ENCODE data around the gene CIRBP.
"Not testable (repeated sequence)": the region's sequence is repeated elsewhere in the genome, so short reads cannot be mapped to it uniquely, and the experiment has no call there.

The CIRBP gene

DNA sequence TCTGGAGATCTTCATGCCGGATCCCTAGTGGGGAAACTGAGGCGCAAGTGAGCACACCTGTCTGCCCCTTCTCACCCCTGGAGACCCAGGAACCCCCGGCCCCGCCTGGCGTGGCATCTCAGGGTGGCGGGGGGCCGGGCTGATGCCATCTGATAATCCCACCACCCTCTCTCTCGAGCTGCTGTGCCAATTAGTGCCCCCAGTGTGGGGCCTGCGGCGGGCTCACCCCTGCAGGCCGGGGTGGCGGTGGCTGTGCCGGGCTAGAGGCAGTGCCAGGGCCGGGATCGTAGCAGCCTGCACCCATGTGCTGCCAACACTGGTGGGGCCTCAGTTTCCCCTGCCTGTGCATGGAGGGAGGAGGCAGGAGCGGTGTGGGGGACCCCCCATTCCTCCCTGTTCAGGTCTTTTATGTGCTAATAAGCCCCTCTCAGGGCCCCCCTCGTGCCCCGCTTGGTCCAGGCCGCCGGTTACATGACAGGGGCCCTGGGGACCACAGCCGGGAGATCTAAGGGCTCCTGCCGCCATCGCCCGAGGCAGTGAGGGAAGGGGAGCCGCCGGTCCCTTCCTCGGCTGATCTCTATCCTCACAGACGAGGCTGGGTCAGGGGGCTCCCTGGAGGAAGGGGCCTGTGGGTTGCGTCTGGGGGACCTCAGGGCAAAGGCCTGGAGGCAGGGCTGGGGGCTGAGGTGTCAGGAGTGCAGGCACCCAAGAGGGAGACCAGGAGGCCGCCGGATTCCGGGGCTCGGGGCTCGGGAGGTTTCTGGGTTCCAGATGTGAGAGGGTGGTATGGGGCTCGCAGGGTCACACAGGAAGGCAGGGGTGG lies 24.9 kb downstream of the CIRBP start:
- no peak for DNase-seq

DNA sequence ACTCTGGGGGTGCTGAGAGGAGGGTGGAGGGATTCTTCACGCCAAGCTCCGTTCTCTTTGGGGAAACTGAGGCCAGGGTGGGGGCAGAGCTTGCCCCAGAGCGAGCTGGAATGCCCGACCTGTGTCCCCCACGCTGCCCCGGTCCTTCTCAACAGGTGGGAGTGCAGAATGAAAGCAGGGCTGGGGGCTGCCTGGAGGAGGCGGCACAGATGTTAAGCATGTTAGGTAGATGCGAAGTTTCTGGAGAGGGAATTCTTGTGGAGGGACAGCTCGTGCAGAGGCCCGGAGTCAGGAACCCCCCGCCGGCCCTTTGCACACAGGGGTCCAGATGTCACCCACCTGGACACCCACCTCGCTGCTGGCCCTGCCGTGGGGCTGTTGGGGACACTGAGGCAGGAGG lies 25.6 kb downstream of the CIRBP start:
- DNase-seq: no peak

DNA sequence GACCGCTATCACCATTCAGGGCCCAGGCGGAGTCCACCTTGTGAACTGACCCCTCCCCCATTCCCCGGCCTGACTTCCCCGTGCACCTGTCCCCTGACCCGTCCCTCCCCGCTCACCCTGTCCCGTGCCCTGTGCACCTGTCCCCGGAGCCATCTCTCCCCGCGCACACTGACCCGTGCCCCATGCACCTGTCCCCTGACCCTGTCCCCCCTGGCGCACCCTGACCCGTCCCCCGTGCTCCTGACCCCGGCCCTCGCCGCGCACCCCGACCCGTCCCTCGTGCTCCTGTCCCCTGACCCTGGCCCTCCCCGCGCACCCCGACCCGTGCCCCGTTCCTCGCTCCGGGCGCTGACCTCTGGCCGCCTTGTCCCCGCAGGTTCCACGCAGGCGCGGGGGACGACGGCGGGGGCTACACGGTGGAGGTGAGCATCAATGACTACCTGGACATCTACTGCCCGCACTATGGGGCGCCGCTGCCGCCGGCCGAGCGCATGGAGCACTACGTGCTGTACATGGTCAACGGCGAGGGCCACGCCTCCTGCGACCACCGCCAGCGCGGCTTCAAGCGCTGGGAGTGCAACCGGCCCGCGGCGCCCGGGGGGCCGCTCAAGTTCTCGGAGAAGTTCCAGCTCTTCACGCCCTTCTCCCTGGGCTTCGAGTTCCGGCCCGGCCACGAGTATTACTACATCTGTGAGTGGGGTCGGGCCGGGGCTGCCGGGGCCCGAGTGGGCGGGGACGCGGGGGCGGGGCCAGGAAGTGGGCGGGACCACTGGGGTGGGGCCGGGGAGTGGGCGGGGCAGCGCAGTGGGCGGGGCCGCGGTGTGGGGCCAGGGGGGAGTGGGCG lies 26.3 kb downstream of the CIRBP start:
- DNase-seq: no peak

DNA sequence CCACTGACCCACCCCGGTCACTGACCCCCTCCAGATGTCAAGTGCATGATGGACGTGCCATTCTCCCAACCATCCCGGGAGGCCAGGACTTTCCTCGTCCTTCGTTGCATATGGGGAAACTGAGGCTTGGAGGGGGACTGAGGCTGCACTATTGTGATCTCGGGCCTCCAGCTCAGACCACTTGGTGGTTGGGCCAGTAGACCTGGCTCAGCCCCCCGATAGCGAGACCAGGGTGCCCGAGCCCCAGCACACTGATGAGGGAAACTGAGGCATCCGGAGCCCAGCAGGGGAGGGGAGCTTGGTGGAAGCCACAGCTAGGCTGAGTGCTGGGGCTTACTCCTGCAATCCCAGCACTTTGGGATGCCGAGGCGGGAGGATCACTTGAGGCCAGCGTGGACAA lies 26.9 kb downstream of the CIRBP start:
- DNase-seq: no peak

DNA sequence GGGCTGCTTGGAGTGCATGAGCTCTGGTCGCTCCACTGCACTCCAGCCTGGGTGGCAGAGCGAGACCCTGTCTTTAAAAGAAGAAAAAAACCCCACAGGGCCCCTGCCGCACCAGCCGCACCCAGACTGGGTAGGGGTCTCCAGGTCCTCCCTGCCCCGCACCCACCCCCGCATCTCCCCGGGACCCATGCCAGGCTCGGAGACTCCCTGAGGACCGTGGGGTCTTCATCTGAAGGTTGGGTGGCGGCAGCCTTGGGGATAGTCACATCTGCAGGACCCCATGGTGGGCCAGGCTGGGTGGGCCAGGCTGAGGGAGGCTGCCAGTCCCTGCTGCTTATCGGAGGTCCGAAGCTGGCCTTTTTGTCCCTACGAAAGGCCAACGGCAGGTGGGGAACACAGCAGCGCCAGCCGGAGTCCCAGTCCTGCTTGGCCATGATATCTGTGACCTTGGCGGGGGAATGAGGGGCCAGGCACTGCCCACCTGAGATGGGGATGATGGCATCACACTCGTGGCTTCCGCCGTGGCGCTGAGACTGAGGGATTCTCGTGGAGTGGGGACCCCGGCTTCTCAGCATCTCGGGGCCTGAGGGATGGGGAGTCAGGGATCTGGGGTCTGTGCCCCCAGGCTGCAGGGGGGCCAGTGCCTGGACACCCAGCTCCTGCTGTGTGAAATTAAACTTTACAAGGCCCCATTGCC lies 27.6 kb downstream of the CIRBP start:
- no peak for DNase-seq

DNA sequence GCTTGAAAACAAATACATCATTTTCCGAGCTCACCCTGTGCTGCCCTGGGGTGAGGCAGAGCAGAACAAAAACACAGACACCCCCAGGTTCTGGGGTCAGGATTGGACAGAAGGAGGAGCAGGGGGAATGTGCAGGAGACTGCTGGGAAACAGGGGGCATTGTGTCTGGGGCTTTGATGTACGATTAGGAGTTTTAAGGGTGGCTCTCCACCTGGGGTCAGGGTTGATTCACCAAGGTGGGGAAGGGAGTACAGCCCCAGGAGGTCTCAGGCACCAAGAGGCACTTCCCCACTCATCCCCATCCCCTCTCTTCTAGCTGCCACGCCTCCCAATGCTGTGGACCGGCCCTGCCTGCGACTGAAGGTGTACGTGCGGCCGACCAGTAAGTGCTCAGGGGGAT lies 29.1 kb downstream of the CIRBP start:
- DNase-seq: no peak

DNA sequence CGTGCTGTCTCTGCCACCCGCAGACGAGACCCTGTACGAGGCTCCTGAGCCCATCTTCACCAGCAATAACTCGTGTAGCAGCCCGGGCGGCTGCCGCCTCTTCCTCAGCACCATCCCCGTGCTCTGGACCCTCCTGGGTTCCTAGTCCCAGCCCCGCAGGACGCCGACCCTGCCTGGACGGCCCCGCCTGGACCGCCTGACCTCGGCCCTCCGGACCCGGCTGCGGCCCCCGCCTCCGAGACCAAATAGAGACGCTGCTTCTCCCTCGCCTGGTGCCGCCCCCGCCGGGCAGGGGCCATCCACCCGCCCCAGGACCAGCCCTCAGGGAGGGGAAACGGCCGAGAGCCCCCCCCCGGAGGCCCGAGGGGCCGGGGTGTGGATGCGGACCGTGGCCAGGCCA lies 30.7 kb downstream of the CIRBP start:
- DNase-seq: no peak

DNA sequence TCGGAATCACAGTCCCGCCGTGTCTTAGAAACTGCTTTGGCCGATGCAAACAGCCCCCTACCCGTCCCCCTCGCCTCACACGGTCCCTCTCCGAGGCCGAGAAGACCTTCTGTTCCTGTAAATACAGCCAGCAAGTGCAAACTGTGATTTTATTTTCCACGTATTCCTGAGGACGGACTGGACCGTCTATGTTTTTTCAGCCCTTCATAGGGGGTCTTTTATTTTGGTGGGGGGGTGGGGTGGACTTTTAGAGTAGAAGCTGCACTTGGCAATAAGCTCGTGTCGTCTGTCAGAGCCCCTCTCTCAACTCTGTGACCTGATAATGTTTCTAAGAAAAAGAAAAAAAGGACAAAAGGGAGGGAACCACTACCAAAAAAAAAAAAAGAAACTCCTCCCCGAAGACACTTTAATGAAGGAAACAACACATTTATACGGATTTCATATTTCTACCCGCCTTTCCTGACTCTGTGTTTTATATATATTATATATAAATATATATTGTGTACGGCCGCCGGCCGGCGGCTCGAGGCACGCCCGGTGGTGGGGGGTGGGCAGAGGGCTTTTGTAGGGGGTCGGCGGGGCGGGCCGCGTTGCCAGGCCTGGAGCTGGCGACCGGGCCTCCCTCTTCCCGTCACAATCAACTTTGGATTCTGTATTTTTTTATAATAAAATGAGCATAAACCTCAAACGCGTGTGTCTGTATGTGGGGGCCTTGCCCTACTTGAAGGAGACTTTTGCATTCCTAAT lies 31.8 kb downstream of the CIRBP start:
- no peak for DNase-seq

DNA sequence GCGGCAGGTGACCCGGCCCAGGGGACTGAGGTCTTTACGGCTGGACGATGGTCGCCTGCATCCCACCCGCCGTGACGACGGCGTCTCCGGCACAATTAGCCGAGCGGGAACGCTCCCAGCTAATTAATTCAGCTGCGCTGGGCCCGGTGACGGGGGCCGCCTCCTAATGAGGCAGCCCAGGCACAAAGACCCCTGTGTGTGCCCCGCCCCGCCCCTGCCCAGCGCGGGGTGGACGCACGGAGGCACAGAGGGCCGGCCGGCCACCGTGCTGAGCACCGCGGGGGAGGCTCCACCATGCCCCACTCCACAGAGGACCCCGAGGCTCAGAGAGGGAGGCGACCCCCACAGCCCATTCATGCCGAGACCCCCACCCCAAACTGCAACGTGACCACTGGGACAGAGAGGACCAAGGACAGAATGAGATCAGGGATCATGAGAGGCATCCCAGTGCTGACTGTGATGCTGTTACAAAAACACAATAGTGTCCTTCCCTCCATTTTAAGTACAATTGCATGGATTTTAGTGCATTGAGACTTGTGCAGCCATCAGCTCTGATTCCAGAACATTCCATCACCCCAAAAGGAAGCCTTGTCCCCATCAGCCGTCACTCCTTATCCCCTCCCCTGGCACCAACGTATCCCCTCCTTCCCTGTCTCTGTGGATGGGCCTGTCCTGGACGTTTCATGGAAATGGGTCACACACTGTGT lies 33.6 kb downstream of the CIRBP start:
- no peak for DNase-seq

DNA sequence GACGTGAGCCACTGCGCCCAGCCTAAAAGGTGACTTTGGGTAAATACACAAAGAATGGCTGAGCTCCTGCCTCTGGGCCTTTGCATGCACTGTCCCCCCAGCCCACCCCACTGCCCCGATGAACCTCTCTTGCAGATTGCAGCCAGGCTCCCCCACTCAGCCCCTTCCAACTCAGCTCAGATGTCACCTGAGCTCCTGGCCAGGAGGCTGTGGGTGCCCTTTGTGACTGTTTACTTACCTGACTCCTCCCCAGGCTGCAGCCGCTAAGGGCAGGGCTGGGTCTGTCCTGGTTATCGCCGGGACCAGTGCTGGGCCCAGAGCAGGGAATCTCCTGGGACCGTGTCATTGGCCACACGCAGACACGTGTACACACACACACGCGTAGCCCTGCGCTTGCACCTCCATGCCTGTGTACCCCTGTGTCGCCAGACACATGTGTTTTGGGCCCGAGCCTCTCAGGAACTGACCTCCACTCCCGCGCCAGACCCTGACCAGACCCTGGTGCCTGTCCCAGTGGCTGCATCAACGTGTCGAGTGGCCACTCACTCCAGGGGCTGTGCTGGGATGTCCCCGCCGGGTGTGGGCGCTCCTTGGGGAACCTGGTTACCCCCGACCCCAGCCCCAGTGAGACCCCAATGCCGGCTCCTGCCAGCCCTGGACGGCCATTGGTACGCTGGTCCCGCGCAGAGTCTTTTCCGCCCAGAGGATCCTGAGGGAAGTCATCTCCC lies 35.2 kb downstream of the CIRBP start:
- no peak for DNase-seq

DNA sequence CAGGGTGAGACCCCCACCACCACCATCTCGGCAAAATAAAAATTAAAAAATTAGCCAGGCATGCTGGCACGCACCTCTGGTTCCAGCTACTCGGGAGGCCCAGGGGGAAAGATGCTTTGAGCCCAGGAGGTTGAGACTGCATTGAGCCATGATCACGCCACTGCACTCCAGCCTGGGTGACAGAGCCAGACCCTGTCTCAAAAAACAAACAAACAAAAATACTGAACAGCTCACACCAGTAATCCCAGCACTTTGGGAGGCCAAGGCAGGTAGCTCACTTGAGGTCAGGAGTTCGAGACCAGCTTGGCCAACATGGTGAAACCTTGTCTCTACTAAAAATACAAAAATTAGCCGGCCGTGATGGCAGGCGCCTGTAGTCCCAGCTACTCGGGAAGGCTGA lies 36.2 kb downstream of the CIRBP start:
- DNase-seq: not testable (repeated sequence)

DNA sequence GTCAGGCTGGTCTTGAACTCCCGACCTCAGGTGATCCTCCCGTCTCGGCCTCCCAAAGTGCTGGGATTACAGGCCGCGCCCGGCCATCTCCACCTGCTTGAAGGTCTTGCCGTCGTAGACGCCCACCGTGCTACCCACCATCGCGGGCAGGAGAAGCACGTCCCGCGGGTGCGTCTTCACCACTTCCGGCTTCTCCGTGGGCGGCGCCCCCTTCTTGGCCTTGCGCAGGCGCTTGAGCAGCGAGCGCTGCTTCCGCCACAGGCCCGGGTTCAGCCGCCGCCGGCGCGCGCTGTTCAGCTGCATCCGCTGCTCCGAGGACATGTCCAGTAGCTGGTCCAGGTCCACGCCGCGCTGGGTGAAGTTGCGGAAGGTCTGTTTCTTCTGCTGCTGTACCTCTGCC lies 38.2 kb downstream of the CIRBP start:
- DNase-seq: no peak

DNA sequence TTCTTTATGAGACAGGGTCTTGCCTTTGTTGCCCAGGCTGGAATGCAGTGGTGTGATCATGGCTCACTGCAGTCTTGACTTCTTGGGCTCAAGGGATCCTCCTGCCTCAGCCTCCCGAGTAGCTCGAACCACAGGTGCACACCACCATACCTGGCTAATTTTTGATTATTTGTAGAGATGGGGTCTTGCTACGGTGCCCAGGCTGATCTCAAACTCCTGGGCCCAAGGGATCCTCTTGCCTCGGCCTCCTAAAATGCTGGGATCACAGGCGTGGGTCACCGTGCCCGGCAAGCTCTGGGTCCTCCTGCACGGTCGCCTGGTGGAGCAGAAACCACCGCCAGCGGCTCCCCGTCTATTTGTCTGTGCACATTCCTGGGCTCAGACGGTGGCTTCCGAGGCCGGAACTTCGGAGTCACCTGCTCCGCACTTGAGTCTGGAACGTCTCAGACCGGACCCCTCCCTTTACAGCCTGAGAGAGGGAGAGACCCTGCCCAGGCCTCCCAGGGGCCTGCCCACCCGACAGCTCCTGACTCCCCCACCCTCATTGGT lies 38.7 kb downstream of the CIRBP start:
- DNase-seq: no peak

DNA sequence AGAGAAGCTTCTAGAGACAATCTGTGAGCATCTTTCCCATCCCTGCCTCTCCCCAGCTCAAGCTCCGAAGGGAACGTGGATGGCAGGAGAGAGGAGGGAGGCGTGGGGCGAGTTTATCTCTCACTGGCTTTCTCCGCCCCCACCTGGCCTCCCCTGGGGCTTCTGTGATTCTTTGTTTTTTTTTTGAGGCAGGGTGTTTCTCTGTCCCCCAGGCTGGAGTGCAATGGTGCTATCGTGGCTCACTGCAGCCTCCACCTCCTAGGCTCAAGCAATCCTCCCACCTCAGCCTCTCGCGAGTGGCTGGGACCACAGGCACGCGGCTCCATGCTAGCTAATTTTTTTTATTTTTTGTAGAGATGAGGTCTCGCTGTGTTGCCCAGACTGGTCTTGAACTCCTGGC lies 39.6 kb downstream of the CIRBP start:
- no peak for DNase-seq

DNA sequence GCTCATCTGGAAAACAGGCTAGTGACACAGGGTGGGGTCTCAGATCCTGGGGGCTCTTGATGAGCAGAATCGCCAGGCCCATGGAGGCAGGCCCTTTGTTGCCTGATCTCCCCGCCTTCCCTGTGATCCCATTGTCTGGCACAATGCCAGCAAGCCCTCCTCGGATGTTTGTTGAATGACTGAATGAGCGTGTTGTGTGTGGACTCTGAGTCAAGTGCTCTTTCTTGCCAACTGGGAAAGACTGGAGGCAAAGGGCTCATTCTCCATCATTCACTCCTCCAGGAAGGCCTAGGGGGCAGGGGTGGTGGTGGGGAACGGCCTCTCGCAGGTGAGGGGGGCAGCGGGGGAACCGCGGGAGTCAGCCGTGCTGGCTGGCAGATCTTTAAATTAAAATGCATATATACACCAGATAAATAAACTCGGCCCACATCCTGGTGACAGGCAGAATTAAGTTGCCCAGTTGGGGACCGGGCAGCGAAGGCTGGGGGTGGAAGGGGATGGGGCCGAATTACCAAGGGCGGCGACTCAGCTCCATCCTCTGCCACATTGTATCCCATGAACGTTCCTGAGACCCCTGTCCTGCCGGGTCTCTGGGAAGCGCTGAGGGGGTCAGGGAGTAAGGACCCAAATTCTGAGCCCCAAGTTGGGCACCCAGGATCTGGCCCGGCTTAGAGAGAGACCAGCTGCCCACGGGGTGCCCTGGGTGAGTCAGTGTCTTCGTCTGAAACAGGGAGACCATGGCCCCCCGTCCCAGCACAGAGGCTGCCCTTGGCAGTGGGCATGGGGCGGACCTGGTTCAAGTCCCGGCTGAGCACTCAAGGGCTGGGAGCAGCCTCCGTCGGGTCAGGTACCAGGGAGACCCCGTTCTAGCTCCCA lies 41.1 kb downstream of the CIRBP start:
- no peak for DNase-seq

DNA sequence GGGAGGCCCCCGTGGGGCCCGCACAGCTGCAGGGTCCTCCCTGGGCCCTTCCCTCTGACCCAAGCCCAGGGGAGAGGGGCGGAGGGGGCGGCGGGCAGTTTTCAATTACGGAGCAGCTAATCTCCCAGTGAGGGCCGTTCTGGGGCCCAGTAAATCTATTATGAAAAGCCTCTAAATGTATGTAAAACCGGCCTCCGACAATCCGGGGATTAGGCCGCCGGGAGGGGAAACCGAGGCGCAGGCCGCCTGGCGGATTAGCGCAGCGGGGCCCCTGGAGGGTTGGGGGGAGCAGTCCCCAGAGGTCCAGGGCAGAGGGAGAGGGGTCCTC lies 41.7 kb downstream of the CIRBP start:
- DNase-seq: no peak

DNA sequence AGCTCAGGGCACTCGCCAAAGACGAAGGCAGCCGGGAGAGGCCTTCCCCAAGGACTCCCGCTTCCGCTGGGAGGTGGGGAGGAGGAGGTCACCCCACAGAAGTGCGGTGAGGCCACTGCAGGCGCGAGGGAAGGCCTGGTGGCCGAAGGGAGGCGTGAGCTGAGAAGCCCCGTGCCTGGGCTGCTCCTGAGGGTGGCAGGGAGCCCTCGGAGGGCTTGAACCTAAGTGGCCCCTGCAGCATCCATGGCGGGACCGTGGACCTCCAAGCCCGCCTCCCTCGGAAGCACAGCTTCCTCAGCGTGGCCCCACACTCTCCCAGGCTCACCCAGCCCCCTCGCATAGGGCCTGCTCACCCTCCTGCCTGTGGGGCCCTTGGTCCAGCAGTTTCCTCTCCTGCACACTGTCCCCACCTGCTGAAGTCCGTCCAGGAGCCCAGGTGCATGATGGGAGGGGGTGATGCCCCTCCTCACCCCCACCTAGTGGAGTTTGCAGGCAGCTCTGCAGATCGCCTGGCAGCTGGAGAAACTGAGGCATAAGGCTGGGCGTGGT lies 42.5 kb downstream of the CIRBP start:
- DNase-seq: no peak

DNA sequence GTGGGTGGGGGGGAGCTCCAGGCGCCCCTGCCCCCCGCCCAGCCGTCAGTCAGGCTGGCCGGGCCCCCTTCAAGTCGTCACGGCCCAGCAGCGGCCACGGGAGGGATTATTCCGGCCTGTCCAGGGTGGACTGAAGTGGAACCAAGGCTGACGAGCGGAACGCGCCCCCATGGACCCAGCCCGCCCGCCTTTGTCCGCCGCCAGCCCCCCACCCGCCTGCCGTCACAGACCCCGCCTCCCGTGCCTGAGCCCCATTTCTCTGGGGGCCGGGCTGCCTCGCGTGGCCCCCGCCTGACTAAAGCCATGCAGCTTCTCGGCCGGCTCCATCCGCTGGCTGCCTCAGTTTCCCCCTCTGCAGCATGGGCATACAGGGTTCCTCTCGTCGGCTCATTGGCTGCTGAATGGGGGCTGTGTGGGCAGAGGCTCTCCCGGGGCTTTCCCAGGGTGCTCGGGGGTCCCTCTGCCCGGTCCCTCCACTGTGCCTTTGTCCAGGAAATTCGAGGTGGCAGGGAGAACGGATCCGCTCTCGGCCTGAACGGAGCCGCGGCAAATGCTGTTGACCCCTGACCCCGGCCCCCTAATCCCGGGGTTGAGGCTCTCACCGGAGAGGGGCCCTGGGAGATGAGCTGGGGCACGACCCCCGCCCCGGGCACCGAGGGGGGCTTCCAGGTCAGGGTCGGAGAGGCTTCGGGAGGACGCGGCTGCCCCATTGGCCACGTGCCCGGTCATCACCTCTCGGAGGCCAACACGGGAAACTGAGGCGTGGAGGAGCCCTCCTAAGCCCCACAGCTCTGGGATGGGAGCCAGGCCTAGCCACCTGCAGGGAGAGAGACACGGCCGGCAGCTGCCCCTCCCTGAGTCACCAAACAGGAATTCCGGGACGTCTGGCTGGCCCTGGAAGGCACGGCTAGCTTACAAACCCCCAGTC lies 43.9 kb downstream of the CIRBP start:
- DNase-seq: no peak

All from DMS153 (cell line).